ENCODE data around the gene CTCFL.

The CTCFL gene, protein sequence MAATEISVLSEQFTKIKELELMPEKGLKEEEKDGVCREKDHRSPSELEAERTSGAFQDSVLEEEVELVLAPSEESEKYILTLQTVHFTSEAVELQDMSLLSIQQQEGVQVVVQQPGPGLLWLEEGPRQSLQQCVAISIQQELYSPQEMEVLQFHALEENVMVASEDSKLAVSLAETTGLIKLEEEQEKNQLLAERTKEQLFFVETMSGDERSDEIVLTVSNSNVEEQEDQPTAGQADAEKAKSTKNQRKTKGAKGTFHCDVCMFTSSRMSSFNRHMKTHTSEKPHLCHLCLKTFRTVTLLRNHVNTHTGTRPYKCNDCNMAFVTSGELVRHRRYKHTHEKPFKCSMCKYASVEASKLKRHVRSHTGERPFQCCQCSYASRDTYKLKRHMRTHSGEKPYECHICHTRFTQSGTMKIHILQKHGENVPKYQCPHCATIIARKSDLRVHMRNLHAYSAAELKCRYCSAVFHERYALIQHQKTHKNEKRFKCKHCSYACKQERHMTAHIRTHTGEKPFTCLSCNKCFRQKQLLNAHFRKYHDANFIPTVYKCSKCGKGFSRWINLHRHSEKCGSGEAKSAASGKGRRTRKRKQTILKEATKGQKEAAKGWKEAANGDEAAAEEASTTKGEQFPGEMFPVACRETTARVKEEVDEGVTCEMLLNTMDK

DNA sequence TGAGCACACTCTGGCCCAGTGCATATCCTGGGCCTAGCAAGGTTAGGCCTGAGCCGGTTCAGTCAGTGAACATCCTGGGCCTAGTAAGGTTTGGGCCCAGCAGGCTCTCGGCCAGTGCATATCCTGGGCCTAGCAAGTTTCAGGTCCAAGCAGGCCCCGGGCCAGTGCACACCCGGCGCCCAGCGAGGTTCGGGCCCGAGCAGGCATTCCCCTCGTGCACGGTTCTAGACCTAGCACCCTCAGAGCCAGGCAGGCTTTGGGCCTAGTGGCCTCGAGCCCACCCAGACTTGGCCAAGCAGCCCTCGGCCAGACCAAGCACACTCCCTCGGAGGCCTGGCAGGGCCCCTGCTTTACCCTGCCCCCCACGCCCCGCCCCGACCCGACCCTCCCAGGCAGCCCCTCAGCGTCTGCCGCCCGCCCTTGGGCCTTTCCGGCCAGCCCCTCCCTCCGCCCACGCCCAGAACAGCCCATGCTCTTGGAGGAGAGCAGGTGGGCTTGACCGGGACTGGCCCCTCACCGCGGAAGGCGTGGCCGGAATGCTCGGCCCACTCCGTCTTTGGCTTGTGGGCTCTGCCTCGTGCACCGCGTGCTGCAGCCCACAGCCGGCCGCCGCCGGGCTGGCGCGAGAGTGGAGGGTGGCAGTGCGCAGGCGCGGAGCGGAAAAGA, at the start of gene CTCFL:
CTCFL (minus strand) TSS at position 630 of the 666 bp plus-strand sequence. CDS start 935 bp downstream, outside the sequence.
- DNase-seq, result no peak

DNA sequence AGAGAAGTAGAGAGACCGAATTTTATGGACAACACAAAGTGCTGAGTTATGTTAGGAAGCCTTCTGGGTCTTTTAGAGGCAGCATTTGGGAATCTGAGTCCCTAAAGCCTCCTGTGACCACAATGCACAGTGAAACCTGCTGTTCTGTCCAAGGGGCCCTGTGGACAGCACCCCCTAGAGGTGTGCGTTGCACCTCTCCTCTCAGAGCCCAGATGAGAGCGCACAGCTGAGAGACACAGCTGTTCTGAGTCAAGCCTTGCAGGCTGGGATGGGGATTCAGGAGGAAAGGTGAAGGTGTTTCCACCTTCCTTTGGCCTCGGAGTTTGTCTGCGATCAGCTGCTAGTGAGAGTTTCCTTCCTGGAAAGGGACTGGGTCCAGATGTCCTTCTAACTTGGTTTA, 49.0 kb upstream of the CTCFL start:
- DNase-seq, result no peak

DNA sequence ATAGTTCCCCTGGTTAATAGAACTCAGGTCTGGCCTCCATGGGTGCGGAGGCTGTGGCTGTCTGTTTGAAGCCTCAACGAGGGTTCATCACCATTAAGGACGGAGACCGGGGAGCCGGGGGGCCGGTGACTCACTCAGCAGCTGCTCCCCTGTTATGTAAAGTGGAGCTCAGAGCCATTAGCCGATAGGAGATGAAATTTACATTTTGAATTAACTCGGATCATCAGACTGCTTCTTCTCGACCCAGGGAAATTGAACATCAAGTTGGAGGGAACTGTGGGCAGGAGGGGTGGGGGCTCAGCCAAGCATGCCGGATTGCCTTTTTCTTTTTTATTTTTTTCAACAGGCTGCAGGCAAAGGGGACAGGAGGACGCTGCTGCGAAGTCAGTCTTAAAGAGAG, 48.3 kb upstream of the CTCFL start:
- no peak for DNase-seq

DNA sequence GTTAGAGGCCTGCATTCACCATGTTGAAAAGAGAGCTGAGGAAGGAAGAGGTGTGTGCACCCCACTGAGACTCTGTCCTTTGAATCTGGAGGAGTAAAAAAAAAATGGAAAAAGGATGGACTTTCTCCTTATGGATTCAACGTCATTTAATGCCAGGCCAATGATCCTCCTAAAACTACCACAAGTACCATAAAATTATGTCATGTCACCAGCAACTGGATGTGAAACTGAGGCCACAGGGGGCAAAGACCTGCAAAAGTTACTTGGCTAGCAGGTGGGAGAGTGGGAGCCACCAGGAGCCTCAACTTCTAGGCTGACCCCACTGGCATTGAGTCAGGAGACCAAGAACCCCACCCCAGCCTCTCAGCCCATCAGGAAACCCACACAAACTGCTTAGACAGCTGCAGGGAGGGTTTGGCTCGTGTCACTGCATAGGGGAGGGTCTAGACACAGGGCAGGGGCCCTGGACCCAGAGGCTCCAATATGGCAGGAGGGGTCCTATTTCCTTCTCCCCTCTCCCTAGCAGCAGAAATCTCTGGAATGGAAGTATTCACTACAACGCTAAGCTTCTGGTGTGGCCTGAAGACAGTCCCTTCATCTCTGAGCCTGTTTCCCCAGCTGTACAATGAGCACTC, 47.0 kb upstream of the CTCFL start:
- DNase-seq, result no peak

DNA sequence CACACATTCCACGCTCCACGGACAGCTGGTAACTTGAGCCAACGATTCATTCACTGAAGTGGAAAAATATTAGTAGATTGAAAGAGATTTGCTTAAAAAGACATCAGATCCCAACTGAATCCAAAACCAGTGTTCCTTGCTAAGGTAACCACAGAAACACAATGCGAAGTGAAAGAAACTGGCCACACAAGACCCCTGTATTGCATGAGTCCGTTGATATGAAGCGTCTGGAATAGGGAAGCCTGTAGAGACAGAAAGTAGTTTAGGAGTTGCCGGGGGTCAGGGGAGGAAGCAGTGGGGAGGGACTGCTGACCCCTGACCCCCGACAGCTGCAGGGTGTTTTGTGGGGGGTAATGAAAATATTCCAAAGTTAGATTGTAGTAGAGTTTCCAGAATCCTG, 46.0 kb upstream of the CTCFL start:
- no peak for DNase-seq

DNA sequence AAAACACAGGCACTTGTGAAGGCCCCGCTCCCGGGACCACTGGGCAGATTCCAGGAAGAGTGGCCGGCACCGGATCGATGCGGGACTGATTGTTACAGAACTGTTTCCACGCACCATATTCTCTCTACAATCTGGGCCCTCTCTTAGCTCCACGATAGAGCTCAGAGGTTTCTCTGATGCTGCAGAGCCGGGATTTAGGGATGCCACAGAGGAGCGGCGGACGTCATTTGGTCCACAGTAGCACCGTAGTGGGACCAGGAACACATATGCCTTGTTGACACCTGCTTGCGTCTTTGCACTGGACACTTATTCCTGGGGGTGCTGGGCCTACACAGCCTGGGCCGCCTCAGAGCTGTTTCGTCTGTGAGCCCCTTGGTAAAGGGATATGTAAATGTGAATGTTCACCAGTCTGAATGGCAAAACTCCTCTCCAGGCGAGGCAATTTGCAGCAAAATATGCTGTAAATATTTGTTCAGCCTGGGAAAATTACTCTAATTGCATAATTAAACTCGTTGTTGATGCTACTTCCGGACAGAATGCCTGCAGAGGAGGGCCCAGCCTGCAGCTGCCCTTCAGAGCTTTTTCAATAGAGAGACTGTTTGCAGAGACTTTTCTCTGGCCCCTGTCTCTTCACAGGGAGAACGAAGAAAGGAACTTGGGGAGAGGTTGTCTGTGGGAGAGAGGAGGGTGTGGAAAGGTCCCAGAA, 45.4 kb upstream of the CTCFL start:
- no peak for DNase-seq

DNA sequence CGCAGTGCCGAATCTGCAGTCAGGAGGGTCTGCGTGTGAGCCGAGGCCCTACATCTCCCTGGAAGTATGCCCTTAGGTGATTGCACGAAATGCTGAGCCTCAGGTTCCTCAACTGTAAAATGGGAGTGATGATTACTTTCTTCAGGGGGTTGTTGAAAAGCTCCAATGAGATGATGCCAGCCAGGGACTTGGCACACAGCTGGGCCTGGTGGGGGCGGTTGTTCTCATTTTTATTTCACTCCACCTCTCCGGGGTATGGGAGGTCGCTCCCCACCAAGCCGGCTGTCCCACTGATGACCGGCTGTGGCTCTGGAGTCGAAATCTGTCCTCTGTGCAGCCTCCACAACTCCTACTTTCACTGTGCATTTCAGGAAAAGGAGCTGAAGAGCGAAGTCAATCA, 44.0 kb upstream of the CTCFL start:
- DNase-seq, result no peak

DNA sequence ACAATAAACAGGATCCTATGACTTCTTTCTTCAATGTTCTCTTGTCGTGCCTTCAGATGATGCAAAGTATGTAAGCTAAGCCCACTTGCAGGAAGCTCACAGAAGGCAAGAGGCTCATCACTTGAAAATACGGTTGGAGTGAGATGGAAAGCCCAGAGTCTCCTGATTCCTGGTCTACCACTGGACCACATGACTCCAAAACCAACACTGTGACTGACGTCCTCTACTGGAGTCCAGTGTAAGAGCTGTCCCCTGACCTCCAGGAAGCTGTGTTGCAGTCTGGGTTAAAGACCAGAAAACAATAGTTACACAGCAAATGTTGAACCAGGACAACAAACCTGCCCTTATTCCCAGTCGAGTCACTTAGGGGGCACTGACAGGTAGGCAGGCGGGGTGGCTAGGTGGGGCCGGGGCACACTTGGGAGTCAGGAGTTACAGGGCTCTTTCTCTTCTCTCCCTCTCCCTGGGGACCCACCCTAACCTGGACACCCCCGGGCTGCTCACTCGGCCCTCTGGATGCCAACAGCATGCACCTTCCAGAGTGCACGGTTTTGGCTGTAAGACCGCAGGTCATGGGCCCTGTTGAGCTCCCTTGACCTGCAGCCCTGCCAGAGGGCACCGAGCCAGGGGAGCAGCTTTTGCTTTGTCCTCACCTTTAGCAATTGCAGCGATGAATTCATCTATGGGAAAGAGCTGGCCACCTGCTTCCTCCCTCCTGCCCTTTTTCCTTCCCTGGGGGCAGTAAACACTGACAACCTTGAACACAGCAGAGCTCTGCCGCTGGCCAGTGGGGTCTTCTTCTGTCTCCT, 43.4 kb upstream of the CTCFL start:
- DNase-seq, result no peak

DNA sequence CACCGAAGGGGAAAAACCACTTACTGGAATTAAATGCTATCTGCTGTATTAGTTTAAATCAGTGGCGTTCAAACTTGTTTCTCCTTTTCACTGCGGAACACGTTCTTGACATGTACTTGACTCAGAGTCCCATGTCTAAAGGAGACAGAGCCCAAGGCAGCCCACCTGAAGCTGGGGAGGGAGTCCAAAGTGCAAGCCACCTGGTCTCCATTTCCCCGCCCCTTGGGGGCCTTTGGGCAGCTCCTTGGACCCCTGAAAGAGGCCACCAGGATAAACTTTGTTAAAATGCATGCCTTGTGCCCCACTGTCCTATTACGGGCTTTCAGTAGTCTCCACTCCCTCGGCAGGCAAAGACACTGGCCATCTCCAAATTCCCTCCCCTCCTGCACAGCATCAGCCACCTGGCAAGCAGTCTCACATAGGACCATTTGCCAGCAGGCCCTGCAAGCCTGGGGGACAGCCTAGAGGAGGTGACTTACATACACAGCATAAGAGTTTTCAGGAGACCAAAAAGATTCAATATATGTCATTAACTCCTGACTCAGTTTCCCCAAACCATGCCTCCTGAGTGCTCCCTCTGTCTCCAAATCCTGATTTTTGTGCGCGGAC, 42.6 kb upstream of the CTCFL start:
- DNase-seq, result no peak

DNA sequence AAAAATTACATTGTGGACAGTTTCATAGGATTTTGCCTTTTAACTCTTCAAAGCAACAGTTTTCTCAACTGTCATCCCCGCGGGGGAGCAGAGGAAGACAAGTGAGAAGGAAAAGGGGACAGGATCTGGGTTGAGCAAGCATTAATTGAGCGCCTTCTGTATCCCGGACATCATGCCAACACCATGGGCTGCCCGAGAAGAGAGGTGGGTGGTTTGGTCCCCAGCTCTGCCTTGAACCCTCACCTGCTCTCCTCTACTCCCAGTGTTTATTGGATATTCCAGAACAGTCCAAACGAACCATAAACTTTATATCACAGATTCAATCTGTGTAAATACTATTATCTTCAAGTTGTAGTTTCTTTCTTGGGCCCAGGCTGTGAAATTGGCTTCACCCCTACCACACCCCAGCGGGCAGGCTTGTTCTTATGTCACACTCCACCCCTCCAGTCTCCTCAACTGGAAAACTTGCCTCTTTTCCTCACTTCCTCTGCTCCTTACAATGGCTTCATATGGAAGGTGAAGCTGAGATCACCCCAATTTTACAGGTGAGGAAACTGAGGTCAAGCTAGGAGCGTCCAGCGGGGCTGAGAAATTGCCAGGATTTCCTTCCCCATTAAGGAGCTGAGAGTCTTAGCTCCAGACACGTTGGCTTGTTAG, 42.0 kb upstream of the CTCFL start:
- no peak for DNase-seq

DNA sequence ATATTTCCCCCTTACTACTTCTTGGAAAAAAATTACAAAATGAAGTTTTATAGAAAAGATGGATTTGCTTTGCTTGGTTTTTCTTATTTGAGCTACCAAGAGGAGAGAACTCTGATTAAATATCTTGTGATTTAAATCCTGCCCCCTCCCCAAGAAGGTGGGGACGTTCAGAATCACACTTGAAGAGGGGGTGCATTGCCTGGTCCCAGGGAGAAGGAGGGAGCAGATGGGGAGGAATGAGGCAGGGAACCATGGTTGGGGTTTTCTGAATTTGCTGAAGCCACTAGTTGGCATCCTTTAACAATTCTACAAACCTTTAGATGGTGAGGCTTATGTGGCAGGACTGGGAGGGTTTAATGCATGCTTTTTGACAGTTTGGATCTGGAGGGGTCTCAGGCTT, 41.5 kb upstream of the CTCFL start:
- DNase-seq, result no peak

DNA sequence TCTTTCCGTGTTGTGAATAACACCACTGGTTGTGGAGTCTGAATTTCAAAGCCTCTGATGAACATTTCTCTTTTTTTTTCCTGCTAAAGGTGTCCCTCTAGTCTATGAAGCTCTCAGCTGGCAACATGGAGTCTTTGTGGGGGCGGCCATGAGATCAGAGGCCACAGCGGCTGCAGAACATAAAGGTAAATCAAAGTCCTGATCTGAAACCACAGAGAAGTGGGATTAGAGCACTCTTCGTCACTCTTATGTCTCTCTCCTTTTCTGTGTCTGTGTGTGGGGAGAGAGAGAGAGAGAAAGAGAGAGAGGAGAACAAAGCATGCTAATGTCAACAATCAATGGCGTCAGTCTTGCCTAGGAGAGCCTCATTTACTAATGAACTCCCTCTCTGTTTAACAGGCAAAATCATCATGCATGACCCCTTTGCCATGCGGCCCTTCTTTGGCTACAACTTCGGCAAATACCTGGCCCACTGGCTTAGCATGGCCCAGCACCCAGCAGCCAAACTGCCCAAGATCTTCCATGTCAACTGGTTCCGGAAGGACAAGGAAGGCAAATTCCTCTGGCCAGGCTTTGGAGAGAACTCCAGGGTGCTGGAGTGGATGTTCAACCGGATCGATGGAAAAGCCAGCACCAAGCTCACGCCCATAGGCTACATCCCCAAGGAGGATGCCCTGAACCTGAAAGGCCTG, 40.2 kb upstream of the CTCFL start:
- no peak for DNase-seq

DNA sequence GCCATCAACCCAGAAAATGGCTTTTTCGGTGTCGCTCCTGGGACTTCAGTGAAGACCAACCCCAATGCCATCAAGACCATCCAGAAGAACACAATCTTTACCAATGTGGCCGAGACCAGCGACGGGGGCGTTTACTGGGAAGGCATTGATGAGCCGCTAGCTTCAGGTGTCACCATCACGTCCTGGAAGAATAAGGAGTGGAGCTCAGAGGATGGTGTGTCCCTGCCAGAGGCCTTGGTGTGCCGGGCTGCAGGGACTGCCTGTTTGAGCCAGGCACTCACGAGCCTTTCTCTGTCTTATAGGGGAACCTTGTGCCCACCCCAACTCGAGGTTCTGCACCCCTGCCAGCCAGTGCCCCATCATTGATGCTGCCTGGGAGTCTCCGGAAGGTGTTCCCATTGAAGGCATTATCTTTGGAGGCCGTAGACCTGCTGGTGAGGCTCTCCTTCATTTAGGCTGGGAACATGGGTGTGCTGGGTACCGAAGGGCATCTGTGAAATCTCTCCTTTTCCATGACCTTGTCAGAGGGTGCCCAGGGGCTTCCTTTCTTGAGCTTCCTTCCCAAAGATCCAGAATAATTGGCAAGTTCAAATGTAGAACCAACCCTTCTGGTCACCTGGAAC, 39.4 kb upstream of the CTCFL start:
- no peak for DNase-seq

DNA sequence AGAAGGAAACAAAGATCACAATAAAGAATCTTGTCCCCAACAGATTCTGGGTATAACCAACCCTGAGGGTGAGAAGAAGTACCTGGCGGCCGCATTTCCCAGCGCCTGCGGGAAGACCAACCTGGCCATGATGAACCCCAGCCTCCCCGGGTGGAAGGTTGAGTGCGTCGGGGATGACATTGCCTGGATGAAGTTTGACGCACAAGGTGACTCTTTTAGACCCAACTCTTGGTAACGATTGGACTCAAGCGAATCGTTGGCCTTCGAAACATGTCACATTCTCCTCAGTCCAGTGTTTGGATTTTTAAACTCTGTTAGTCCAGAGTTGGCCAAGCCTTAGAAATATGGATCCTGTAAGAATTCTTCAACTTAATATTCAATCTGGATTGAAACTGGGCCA, 38.6 kb upstream of the CTCFL start:
- no peak for DNase-seq

DNA sequence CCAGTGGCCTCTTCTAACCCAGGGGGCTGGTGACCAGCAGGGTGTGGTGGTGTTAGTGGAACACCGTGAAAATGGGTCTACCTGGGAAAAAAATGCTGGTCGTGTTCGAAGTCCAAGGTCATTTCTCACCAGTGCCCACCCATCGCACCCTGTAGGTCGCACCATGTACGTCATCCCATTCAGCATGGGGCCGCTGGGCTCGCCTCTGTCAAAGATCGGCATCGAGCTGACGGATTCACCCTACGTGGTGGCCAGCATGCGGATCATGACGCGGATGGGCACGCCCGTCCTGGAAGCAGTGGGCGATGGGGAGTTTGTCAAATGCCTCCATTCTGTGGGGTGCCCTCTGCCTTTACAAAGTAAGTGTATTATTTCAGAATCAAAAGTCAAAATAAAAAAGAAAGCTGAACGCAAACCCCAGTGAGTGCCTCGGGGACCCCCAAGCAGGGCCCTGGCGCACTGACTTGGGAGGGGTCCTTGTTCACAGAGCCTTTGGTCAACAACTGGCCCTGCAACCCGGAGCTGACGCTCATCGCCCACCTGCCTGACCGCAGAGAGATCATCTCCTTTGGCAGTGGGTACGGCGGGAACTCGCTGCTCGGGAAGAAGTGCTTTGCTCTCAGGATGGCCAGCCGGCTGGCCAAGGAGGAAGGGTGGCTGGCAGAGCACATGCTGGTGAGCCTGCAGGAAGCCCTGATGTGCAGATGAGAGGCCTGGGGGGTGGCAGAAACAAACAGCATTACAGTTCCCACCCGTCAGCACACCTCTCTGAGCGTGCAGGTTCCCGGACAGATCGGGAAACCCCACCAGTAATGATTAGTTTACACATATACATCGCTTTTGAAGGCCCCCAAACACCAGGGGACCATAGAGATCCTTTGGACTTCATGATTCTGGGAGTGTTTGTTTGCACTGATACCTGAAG, 37.9 kb upstream of the CTCFL start:
- DNase-seq, result no peak

DNA sequence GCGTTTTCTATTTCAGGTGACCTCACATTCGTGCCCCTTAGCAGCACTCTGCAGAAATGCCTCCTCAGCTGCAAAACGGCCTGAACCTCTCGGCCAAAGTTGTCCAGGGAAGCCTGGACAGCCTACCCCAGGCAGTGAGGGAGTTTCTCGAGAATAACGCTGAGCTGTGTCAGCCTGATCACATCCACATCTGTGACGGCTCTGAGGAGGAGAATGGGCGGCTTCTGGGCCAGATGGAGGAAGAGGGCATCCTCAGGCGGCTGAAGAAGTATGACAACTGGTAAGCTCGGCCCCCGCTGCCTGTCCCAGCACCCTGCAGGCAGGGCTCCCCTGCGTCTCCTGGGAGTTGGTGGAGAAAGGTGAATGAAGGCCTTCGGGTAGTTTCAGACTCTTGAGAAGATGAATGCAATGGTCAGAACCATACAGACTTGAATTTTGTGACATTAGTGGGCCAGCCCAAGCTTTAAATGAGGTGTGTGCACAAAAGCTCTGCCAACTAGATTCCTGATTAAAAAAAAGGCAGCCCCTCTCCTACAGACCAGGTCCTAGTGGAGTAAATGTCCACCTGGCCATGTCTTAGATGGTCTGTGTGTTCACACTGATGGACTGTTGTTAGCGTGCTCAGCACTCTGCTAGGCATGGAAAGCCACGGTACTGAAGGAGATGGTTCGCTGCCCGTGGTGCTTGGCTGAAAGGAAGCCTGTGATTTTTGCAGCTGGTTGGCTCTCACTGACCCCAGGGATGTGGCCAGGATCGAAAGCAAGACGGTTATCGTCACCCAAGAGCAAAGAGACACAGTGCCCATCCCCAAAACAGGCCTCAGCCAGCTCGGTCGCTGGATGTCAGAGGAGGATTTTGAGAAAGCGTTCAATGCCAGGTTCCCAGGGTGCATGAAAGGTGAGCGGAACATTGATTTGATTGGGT, 36.7 kb upstream of the CTCFL start:
- no peak for DNase-seq

DNA sequence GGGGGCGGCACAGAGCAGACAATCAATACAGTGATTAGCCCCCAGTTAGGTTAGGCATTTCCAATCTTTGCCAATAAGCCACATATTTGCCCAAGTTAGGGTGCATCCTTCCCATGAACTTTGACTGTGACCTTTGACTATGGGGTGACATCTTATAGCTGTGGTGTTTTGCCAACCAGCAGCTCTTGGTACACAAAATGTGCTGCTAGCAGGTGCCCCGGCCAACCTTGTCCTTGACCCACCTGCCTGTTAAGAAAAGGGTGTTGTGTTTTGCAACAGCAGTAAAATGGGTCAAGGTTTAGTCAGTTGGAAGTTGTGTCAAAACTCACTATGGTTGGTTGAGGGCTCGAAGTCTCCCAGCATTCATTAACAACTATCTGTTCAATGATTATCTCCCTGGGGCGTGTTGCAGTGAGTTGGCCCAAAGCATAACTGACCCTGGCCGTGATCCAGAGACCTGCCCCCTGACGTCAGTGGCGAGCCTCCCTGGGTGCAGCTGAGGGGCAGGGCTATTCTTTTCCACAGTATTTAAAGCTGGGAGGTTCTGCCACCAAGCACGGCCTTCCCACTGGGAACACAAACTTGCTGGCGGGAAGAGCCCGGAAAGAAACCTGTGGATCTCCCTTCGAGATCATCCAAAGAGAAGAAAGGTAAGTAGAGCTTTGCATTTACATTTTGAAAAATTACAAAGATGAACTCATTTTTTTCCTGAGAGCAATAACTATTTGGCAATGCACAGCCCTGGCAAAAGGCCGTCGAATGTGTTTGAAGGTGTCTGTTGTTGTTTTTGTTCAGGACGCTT, 35.8 kb upstream of the CTCFL start, which contains the start of gene PCK1:
PCK1 (plus strand) TSS at position 557 of the 802 bp plus-strand sequence. CDS start 302 bp downstream, outside the sequence.
- no peak for DNase-seq

All from stimulated activated CD8-positive, alpha-beta memory T cell treated with anti-CD3 and anti-CD28 coated beads, Interleukin-4, amount 100 ng/mL, for 48 hours (primary cell).